ENCODE measurements around the gene TLE2.

Gene TLE2

GRCh38 chr19:2986951-2987524 lies 42.0 kb downstream of the TLE2 start:
- Histone ChIP-seq H3K27me3 (ENCODE audit: control insufficient read depth, insufficient read depth, low read length) (peaks cover 2% of the 10 kb centered on the region), H3K4me3 (ENCODE audit: low read depth, low read length) (peak overlapping the region; percentile 46), H3K9me3 (ENCODE audit: control insufficient read depth, insufficient read depth, low read length) (no peaks in the 10 kb centered on the region), H3K36me3 (ENCODE audit: control insufficient read depth, insufficient read depth, low read length) (no peaks in the 10 kb centered on the region), H3K9ac (ENCODE audit: low read depth, low read length) (no peak overlapping the region), H3K4me1 (ENCODE audit: control insufficient read depth, insufficient read depth, low read length) (peaks cover 17% of the 10 kb centered on the region)

- Histone ChIP-seq H3K9ac (ENCODE audit: low read depth, low read length) (no peak overlapping the region), H3K4me3 (ENCODE audit: low read depth, low read length) (peak overlapping the region; percentile 13), H3K4me1 (ENCODE audit: control insufficient read depth, insufficient read depth, low read length) (peaks cover 17% of the 10 kb centered on the region), H3K27me3 (ENCODE audit: control insufficient read depth, insufficient read depth, low read length) (peaks cover 2% of the 10 kb centered on the region), H3K36me3 (ENCODE audit: control insufficient read depth, insufficient read depth, low read length) (no peaks in the 10 kb centered on the region), H3K9me3 (ENCODE audit: control insufficient read depth, insufficient read depth, low read length) (no peaks in the 10 kb centered on the region)
These were observed 44.9 kb downstream of the TLE2 start for GRCh38 chr19:2984215-2984528.

GRCh38 chr19:2983351-2984214 lies 45.5 kb downstream of the TLE2 start:
- Histone ChIP-seq H3K4me1 (ENCODE audit: control insufficient read depth, insufficient read depth, low read length) (peaks cover 17% of the 10 kb centered on the region), H3K9ac (ENCODE audit: low read depth, low read length) (no peak overlapping the region)

DNA sequence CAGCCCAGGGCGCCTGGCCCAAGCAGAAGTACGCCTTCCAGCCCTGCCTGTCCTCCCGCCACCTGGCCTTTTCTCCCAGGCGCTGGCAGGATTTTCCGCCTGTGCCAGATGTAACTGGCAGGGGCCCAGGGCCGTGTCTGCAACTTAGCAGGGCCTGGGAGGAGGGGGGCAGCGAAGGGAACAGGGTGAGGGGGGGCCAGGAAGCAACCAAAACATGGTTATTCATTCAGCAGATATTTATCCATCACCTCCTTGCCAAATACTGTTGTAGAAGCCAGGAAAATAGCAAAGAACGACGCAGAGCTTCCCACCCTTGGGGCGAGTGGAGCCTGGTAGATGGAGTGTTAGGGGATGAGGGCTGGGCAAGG lies 46.1 kb downstream of the TLE2 start:
- Histone ChIP-seq H3K9ac (ENCODE audit: low read depth, low read length) (no peak overlapping the region), H3K27me3 (ENCODE audit: control insufficient read depth, insufficient read depth, low read length) (peaks cover 2% of the 10 kb centered on the region), H3K9me3 (ENCODE audit: control insufficient read depth, insufficient read depth, low read length) (no peaks in the 10 kb centered on the region), H3K4me3 (ENCODE audit: low read depth, low read length) (no peak overlapping the region), H3K36me3 (ENCODE audit: control insufficient read depth, insufficient read depth, low read length) (no peaks in the 10 kb centered on the region), H3K4me1 (ENCODE audit: control insufficient read depth, insufficient read depth, low read length) (peaks cover 17% of the 10 kb centered on the region)

More at GRCh38 chr19:2983351-2984214, 45.5 kb downstream of the TLE2 start:
- Histone ChIP-seq H3K27me3 (ENCODE audit: control insufficient read depth, insufficient read depth, low read length) (peaks cover 2% of the 10 kb centered on the region), H3K36me3 (ENCODE audit: control insufficient read depth, insufficient read depth, low read length) (no peaks in the 10 kb centered on the region), H3K4me3 (ENCODE audit: low read depth, low read length) (peak overlapping the region; percentile 13), H3K9me3 (ENCODE audit: control insufficient read depth, insufficient read depth, low read length) (no peaks in the 10 kb centered on the region)

GRCh38 chr19:2982561-2982960 lies 46.5 kb downstream of the TLE2 start:
- Histone ChIP-seq H3K9me3 (ENCODE audit: control insufficient read depth, insufficient read depth, low read length) (no peaks in the 10 kb centered on the region), H3K27me3 (ENCODE audit: control insufficient read depth, insufficient read depth, low read length) (peaks cover 2% of the 10 kb centered on the region), H3K4me1 (ENCODE audit: control insufficient read depth, insufficient read depth, low read length) (peaks cover 17% of the 10 kb centered on the region), H3K4me3 (ENCODE audit: low read depth, low read length) (no peak overlapping the region), H3K9ac (ENCODE audit: low read depth, low read length) (no peak overlapping the region), H3K36me3 (ENCODE audit: control insufficient read depth, insufficient read depth, low read length) (no peaks in the 10 kb centered on the region)

DNA sequence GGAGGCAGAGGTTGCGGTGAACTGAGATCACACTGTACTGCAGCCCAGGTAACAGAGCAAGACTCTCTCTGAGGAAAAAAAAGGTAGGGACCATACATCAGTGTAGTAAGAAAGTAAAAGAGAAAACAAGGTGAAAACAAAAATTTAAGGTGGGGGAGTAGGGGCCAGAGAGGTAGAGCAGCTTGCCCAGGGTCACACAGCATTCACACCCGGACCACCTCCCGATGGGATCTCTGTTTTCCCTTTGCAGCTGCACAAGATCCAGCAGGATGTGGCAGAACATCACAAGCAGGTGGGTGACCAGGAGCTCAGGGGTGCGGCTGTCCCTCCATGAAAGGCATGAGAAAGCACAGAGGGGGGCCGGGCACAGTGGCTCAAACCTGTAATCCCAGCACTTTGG lies 47.2 kb downstream of the TLE2 start:
- peaks cover 12% of the 10 kb centered on the region for H3K4me1 ChIP-seq (ENCODE audit: control insufficient read depth, insufficient read depth, low read length)
- peaks cover 2% of the 10 kb centered on the region for H3K27me3 ChIP-seq (ENCODE audit: control insufficient read depth, insufficient read depth, low read length)
- H3K36me3 ChIP-seq (ENCODE audit: control insufficient read depth, insufficient read depth, low read length) = no peaks in the 10 kb centered on the region
- H3K9me3 ChIP-seq (ENCODE audit: control insufficient read depth, insufficient read depth, low read length) = no peaks in the 10 kb centered on the region
- H3K4me3 ChIP-seq (ENCODE audit: low read depth, low read length) = no peak overlapping the region
- H3K9ac ChIP-seq (ENCODE audit: low read depth, low read length) = no peak overlapping the region

GRCh38 chr19:2978772-2979171 lies 50.3 kb downstream of the TLE2 start:
- H3K27me3 ChIP-seq (ENCODE audit: control insufficient read depth, insufficient read depth, low read length) = peaks cover 7% of the 10 kb centered on the region
- H3K4me1 ChIP-seq (ENCODE audit: control insufficient read depth, insufficient read depth, low read length) = peaks cover 8% of the 10 kb centered on the region
- H3K9me3 ChIP-seq (ENCODE audit: control insufficient read depth, insufficient read depth, low read length) = no peaks in the 10 kb centered on the region
- H3K9ac ChIP-seq (ENCODE audit: low read depth, low read length) = no peak overlapping the region
- H3K36me3 ChIP-seq (ENCODE audit: control insufficient read depth, insufficient read depth, low read length) = no peaks in the 10 kb centered on the region
- H3K4me3 ChIP-seq (ENCODE audit: low read depth, low read length) = no peak overlapping the region

- H3K4me3 ChIP-seq (ENCODE audit: low read depth, low read length) = peak overlapping the region; percentile 49
- no peak overlapping the region for H3K9ac ChIP-seq (ENCODE audit: low read depth, low read length)
- H3K4me1 ChIP-seq (ENCODE audit: control insufficient read depth, insufficient read depth, low read length) = peaks cover 7% of the 10 kb centered on the region
- H3K27me3 ChIP-seq (ENCODE audit: control insufficient read depth, insufficient read depth, low read length) = peaks cover 7% of the 10 kb centered on the region
- H3K36me3 ChIP-seq (ENCODE audit: control insufficient read depth, insufficient read depth, low read length) = no peaks in the 10 kb centered on the region
- H3K9me3 ChIP-seq (ENCODE audit: control insufficient read depth, insufficient read depth, low read length) = no peaks in the 10 kb centered on the region
These were observed 50.8 kb downstream of the TLE2 start for GRCh38 chr19:2978166-2978767.

DNA sequence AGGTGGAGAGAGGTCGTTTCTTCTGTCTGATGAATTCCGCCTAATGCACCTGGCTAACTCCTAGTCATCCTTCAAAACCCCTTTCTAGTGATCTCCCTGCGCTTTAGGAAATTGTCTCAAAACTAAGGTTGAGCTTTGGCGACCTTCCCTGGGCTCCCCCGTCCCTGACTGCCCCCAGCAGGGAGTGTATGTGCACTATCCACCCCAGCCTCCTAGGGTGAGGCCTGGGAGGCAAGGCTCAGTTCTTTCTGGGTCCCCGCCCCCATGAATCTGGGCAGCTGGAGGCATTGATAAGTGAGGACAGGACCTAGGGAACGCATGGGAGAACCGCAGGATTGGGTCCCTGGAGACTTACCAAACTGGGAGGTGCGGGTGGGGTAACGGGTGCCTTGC lies 51.3 kb downstream of the TLE2 start:
- H3K9ac ChIP-seq (ENCODE audit: low read depth, low read length) = no peak overlapping the region
- peaks cover 3% of the 10 kb centered on the region for H3K4me1 ChIP-seq (ENCODE audit: control insufficient read depth, insufficient read depth, low read length)
- peak overlapping the region; percentile 49 for H3K4me3 ChIP-seq (ENCODE audit: low read depth, low read length)
- no peaks in the 10 kb centered on the region for H3K36me3 ChIP-seq (ENCODE audit: control insufficient read depth, insufficient read depth, low read length)
- peaks cover 7% of the 10 kb centered on the region for H3K27me3 ChIP-seq (ENCODE audit: control insufficient read depth, insufficient read depth, low read length)
- H3K9me3 ChIP-seq (ENCODE audit: control insufficient read depth, insufficient read depth, low read length) = no peaks in the 10 kb centered on the region

GRCh38 chr19:2977001-2977745 lies 51.9 kb downstream of the TLE2 start, which contains the start of gene TLE6:
Gene TLE6 (plus strand): TSS chr19:2977564. CDS start chr19:2978234, 670 bp downstream.
- Histone ChIP-seq H3K9me3 (ENCODE audit: control insufficient read depth, insufficient read depth, low read length) (no peaks in the 10 kb centered on the region), H3K4me1 (ENCODE audit: control insufficient read depth, insufficient read depth, low read length) (no peaks in the 10 kb centered on the region), H3K4me3 (ENCODE audit: low read depth, low read length) (peak within 1 kb of the TSS; percentile 49), H3K27me3 (ENCODE audit: control insufficient read depth, insufficient read depth, low read length) (peaks cover 7% of the 10 kb centered on the region), H3K36me3 (ENCODE audit: control insufficient read depth, insufficient read depth, low read length) (no peaks in the 10 kb centered on the region), H3K9ac (ENCODE audit: low read depth, low read length) (no peak within 1 kb of the TSS)

- Histone ChIP-seq H3K4me3 (ENCODE audit: low read depth, low read length) (peak overlapping the region; percentile 44), H3K4me1 (ENCODE audit: control insufficient read depth, insufficient read depth, low read length) (no peaks in the 10 kb centered on the region), H3K36me3 (ENCODE audit: control insufficient read depth, insufficient read depth, low read length) (no peaks in the 10 kb centered on the region), H3K9ac (ENCODE audit: low read depth, low read length) (no peak overlapping the region), H3K9me3 (ENCODE audit: control insufficient read depth, insufficient read depth, low read length) (no peaks in the 10 kb centered on the region), H3K27me3 (ENCODE audit: control insufficient read depth, insufficient read depth, low read length) (peaks cover 7% of the 10 kb centered on the region)
These were observed 52.5 kb downstream of the TLE2 start for GRCh38 chr19:2976609-2977000.

Data from iPS-15b (cell line).